Trophoblast cell (in vitro differentiated cells and primary cell): ENCODE data around the gene AGFG2.
A peak's percentile ranks its signal among the peaks of the same experiment; 100 is the strongest.
"Not testable (repeated sequence)": the region's sequence is repeated elsewhere in the genome, so short reads cannot be mapped to it uniquely, and the experiment has no call there.

ENCODE experiments used
- DNase-seq, 2 donors: peaks; one replicate each; pipeline ENCODE4 v3.0.0-alpha.2; 2016
- H2AFZ ChIP-seq: 2 replicates; pipeline ENCODE4 v1.6.1; 2013; ENCODE audit warnings: low read length, moderate library complexity, mild to moderate bottlenecking; ENCODE audit not compliant: insufficient read depth, poor library complexity
- H2AK5ac ChIP-seq: 2 replicates; pipeline ENCODE4 v1.6.1; 2013; ENCODE audit warnings: mild to moderate bottlenecking, low read length
- H2BK120ac ChIP-seq: 2 replicates; pipeline ENCODE4 v1.6.1; 2013; ENCODE audit warnings: low read length, mild to moderate bottlenecking, moderate library complexity; ENCODE audit not compliant: insufficient read depth, poor library complexity
- H2BK12ac ChIP-seq: 2 replicates; pipeline ENCODE4 v1.6.1; 2013; ENCODE audit warnings: mild to moderate bottlenecking, low read length, moderate library complexity
- H2BK5ac ChIP-seq: 2 replicates; pipeline ENCODE4 v1.6.1; 2013; ENCODE audit warnings: low read length, low read depth, moderate library complexity, mild to moderate bottlenecking; ENCODE audit not compliant: poor library complexity
- H3K14ac ChIP-seq: 2 replicates; pipeline ENCODE4 v1.6.1; 2013; ENCODE audit warnings: mild to moderate bottlenecking, low read length
- H3K18ac ChIP-seq: 2 replicates; pipeline ENCODE4 v1.6.1; 2013; ENCODE audit warnings: mild to moderate bottlenecking, low read length
- H3K23ac ChIP-seq: 2 replicates; pipeline ENCODE4 v1.6.1; 2013; ENCODE audit warnings: low read length
- H3K27ac ChIP-seq: 2 replicates; pipeline ENCODE4 v1.5.1; 2013; ENCODE audit warnings: low read depth, mild to moderate bottlenecking, inconsistent platforms, low read length, moderate library complexity
- H3K27me3 ChIP-seq: 2 replicates; pipeline ENCODE4 v1.6.1; 2013; ENCODE audit warnings: inconsistent platforms, mild to moderate bottlenecking, low read length, moderate library complexity; ENCODE audit not compliant: insufficient read depth
- H3K36me3 ChIP-seq, 2 experiments: 1 replicate in 1 of 2; 2 replicates in 1 of 2; pipeline ENCODE4 v1.6.1; 2013; ENCODE audit warnings: low read length in 2 of 2, mild to moderate bottlenecking in 2 of 2, moderate library complexity in 1 of 2; ENCODE audit not compliant: insufficient read depth in 2 of 2, control insufficient read depth in 1 of 2
- H3K4ac ChIP-seq: 2 replicates; pipeline ENCODE4 v1.6.1; 2013; ENCODE audit warnings: low read depth, mild to moderate bottlenecking, low read length, moderate library complexity
- H3K4me1 ChIP-seq, 2 experiments: 1 replicate in 1 of 2; 2 replicates in 1 of 2; pipeline ENCODE4 v1.6.1; 2013; ENCODE audit warnings: low read length in 2 of 2, mild to moderate bottlenecking in 2 of 2, moderate library complexity in 1 of 2; ENCODE audit not compliant: insufficient read depth in 2 of 2, control insufficient read depth in 1 of 2
- H3K4me2 ChIP-seq: 2 replicates; pipeline ENCODE4 v1.6.1; 2013; ENCODE audit warnings: inconsistent platforms, mild to moderate bottlenecking, low read length, moderate library complexity
- H3K4me3 ChIP-seq: 2 replicates; pipeline ENCODE4 v1.5.1; 2013; ENCODE audit warnings: mild to moderate bottlenecking, low read depth, low read length, inconsistent platforms
- H3K79me1 ChIP-seq: one replicate; pipeline ENCODE4 v1.6.1; 2013; ENCODE audit warnings: low read length
- H3K79me2 ChIP-seq: 2 replicates; pipeline ENCODE4 v1.6.1; 2013; ENCODE audit warnings: low read length, mild to moderate bottlenecking; ENCODE audit not compliant: control insufficient read depth, insufficient read depth, poor library complexity
- H3K9ac ChIP-seq: 2 replicates; pipeline ENCODE4 v1.6.1; 2013; ENCODE audit warnings: mild to moderate bottlenecking, low read length
- H3K9me3 ChIP-seq: 2 replicates; pipeline ENCODE4 v1.6.1; 2013; ENCODE audit warnings: low read depth, mild to moderate bottlenecking, control low read depth, inconsistent platforms, low read length; ENCODE audit not compliant: insufficient read depth
- H4K12ac ChIP-seq: 2 replicates; pipeline ENCODE4 v1.6.1; 2013; ENCODE audit warnings: low read depth, mild to moderate bottlenecking, low read length, moderate library complexity
- H4K8ac ChIP-seq: 2 replicates; pipeline ENCODE4 v1.6.1; 2013; ENCODE audit warnings: low read depth, mild to moderate bottlenecking, low read length, moderate library complexity
- H4K91ac ChIP-seq: one replicate; pipeline ENCODE4 v1.6.1; 2013; ENCODE audit warnings: low read depth, mild to moderate bottlenecking, low read length, moderate library complexity
- WGBS: extraction: QIAGEN DNeasy Blood & Tissue Kit; methylation state at CpG from one replicate; pipeline ENCODE4 v1.1.7; 2013; ENCODE audit warnings: missing lambda C conversion rate; ENCODE audit not compliant: insufficient read length, insufficient coverage; ENCODE audit errors: extremely low coverage; 5-methylcytosine and 5-hydroxymethylcytosine counted together

Gene AGFG2

GRCh38 chr7:100535982-100536381 lies 3.0 kb upstream of the AGFG2 start:
- not testable (repeated sequence) for H4K8ac ChIP-seq, H3K36me3 ChIP-seq, H2BK12ac ChIP-seq, H3K27me3 ChIP-seq, H2BK5ac ChIP-seq, H2BK120ac ChIP-seq, DNase-seq, H3K79me1 ChIP-seq, H3K4me3 ChIP-seq, H3K4ac ChIP-seq, H3K9me3 ChIP-seq, H3K79me2 ChIP-seq, H3K14ac ChIP-seq, H2AK5ac ChIP-seq, H3K23ac ChIP-seq, H2AFZ ChIP-seq, H3K4me2 ChIP-seq, H4K12ac ChIP-seq, H3K4me1 ChIP-seq, H3K18ac ChIP-seq, H3K9ac ChIP-seq, H3K27ac ChIP-seq, H4K91ac ChIP-seq
- WGBS, result no CpG with 5 or more reads among the region's 9 CpGs

GRCh38 chr7:100536695-100537094 lies 2.3 kb upstream of the AGFG2 start:
- not testable (repeated sequence) for H3K4ac ChIP-seq, H3K14ac ChIP-seq, H2AK5ac ChIP-seq, H3K9me3 ChIP-seq, H4K8ac ChIP-seq, H2BK12ac ChIP-seq, H3K18ac ChIP-seq, H3K4me2 ChIP-seq, H4K12ac ChIP-seq, H4K91ac ChIP-seq, DNase-seq, H3K27me3 ChIP-seq, H3K9ac ChIP-seq, H3K27ac ChIP-seq, H2AFZ ChIP-seq, H3K79me1 ChIP-seq, H2BK5ac ChIP-seq, H3K23ac ChIP-seq, H3K4me3 ChIP-seq, H3K4me1 ChIP-seq, H3K36me3 ChIP-seq, H2BK120ac ChIP-seq, H3K79me2 ChIP-seq
- WGBS, result no CpG with 5 or more reads among the region's 2 CpGs

- Histone ChIP-seq H4K12ac (no peak overlapping the region), H3K36me3 (no peaks in the 10 kb centered on the region), H3K4me3 (peak overlapping the region; percentile 2), H2AFZ (peak overlapping the region; percentile 74), H3K4me1 (peaks cover 2 to 3% of the 10 kb centered on the region in 2 experiments), H3K9ac (no peak overlapping the region), H3K4me2 (peak overlapping the region; percentile 91), H3K14ac (no peak overlapping the region), H3K79me1 (no peaks in the 10 kb centered on the region), H2BK5ac (no peak overlapping the region), H3K18ac (no peak overlapping the region), H3K79me2 (no peaks in the 10 kb centered on the region), H4K91ac (no peak overlapping the region), H2BK12ac (no peak overlapping the region), H2BK120ac (no peak overlapping the region), H4K8ac (peak overlapping the region; percentile 46), H3K9me3 (no peaks in the 10 kb centered on the region), H3K4ac (no peak overlapping the region), H3K27me3 (no peaks in the 10 kb centered on the region), H3K27ac (no peak overlapping the region), H3K23ac (no peak overlapping the region), H2AK5ac (no peak overlapping the region)
- DNase-seq, result no peak
- WGBS, result no CpG with 5 or more reads among the region's 8 CpGs
Measured at GRCh38 chr7:100538348-100538653, 702 bp upstream of the AGFG2 start.

GRCh38 chr7:100539436-100540006 lies 518 bp downstream of the AGFG2 start:
- H2AK5ac ChIP-seq, result no peak overlapping the region
- WGBS, result no CpG with 5 or more reads among the region's 44 CpGs
- H2AFZ ChIP-seq, result peak overlapping the region; percentile 1
- peak overlapping the region; percentile 2 for H4K8ac ChIP-seq
- H3K27me3 ChIP-seq, result no peaks in the 10 kb centered on the region
- no peak overlapping the region for H3K9ac ChIP-seq
- DNase-seq, result no peak
- H3K9me3 ChIP-seq, result no peaks in the 10 kb centered on the region
- H3K4me1 ChIP-seq, result peaks cover 2 to 5% of the 10 kb centered on the region in 2 experiments
- H3K14ac ChIP-seq, result no peak overlapping the region
- no peak overlapping the region for H3K18ac ChIP-seq
- H3K23ac ChIP-seq, result no peak overlapping the region
- H3K79me1 ChIP-seq, result no peaks in the 10 kb centered on the region
- no peaks in the 10 kb centered on the region for H3K79me2 ChIP-seq
- no peak overlapping the region for H4K91ac ChIP-seq
- H3K36me3 ChIP-seq, result no peaks in the 10 kb centered on the region
- H3K4me3 ChIP-seq, result peak overlapping the region; percentile 82
- H2BK5ac ChIP-seq, result no peak overlapping the region
- no peak overlapping the region for H2BK12ac ChIP-seq
- H2BK120ac ChIP-seq, result no peak overlapping the region
- no peak overlapping the region for H3K4ac ChIP-seq
- peak overlapping the region; percentile 92 for H3K4me2 ChIP-seq
- no peak overlapping the region for H3K27ac ChIP-seq
- no peak overlapping the region for H4K12ac ChIP-seq
